Transverse colon (tissue), 4 donors: Measurements from ENCODE around the gene AKR1C4. TPM values are rescaled to one million over a fixed set of nuclear protein-coding genes. Genes with fewer than 3 reads are reported as not detected.
"Not testable (repeated sequence)": the region's sequence is repeated elsewhere in the genome, so short reads cannot be mapped to it uniquely, and the experiment has no call there.

Experiments used
- DNase-seq: peaks from one replicate; pipeline ENCODE4 v3.0.0-alpha.2; 2019
- H3K27ac ChIP-seq, 4 donors: fragments of 200-600 bp; sonication (generic); 2 replicates each; pipeline ENCODE4 v1.5.1; 2016 to 2018; ENCODE audit warnings: inconsistent platforms in 4 of 4
- H3K27me3 ChIP-seq: fragments of 200-600 bp; sonication (generic); 2 replicates; pipeline ENCODE4 v1.5.1; 2017; ENCODE audit warnings: inconsistent platforms
- H3K36me3 ChIP-seq, 4 donors: fragments of 200-600 bp; sonication (generic); 2 replicates each; pipeline ENCODE4 v1.5.1; 2017 to 2019; ENCODE audit warnings: inconsistent platforms in 4 of 4
- H3K4me1 ChIP-seq, 4 donors: fragments of 200-600 bp; sonication (generic); 2 replicates each; pipeline ENCODE4 v1.5.1; 2017 to 2020; ENCODE audit warnings: inconsistent platforms in 4 of 4
- H3K4me3 ChIP-seq, 4 donors: fragments of 200-600 bp; sonication (generic); 1 replicate in 1 of 4; 2 replicates in 3 of 4; pipeline versions ENCODE4 v1.5.1 to v1.6.1; 2017 to 2019; ENCODE audit warnings: inconsistent platforms in 4 of 4
- H3K9me3 ChIP-seq, 2 donors: fragments of 200-600 bp; sonication (generic); 2 replicates each; pipeline ENCODE4 v1.5.1; 2017 to 2019; ENCODE audit warnings: inconsistent platforms in 2 of 2
- EP300 ChIP-seq: sonication (generic); formaldehyde crosslinking; IDR thresholded peaks from one replicate; pipeline ENCODE4 v1.6.1; 2017; ENCODE audit warnings: antibody characterized with exemption, low read depth
- POLR2A ChIP-seq: fragments of 450-650 bp; IDR thresholded peaks from one replicate; pipeline ENCODE4 v1.6.1; 2016; ENCODE audit warnings: antibody characterized with exemption, mild to moderate bottlenecking, moderate library complexity
- POLR2AphosphoS5 ChIP-seq, 3 donors: sonication (generic); formaldehyde crosslinking; IDR thresholded peaks; one replicate each; pipeline ENCODE4 v1.6.1; 2016; ENCODE audit warnings: antibody characterized with exemption in 3 of 3
- WGBS, 2 donors: methylation state at CpG; one replicate each; pipeline ENCODE4 v1.1.5; 2018; ENCODE audit warnings: low coverage in 1 of 2; 5-methylcytosine and 5-hydroxymethylcytosine counted together
- in situ Hi-C, 4 donors: fragments of 200-750 bp; cut with MboI; loops; one replicate each; pipeline versions ENCODE4 v1.15.0 to v1.15.1; 2017; ENCODE audit warnings: low sequenced_read_pairs in 3 of 4, low pct_ligation_motif_present in 1 of 4, low pct_unique_long_range_greater_than_20kb in 1 of 4
- intact Hi-C: fragments of 100-400 bp; cut with DNase I; formaldehyde crosslinking; loops from one replicate; pipeline ENCODE4 v1.15.1; 2023; ENCODE audit warnings: low total_unique reads
- total RNA-seq, 4 donors: library from RNA; depleted of rRNA; stranded (reverse); fragments of >200 nt; gene quantifications; one replicate each; pipeline ENCODE4 v1.1.0, GENCODE V29; 2016
- TF ChIP-seq, protein P1 (sequence below), 5 experiments: fragments of 200-600 bp in 3 of 5; fragments of 450-650 bp in 2 of 5; sonication (generic) in 3 of 5; IDR thresholded peaks; 1 replicate in 2 of 5; 2 replicates in 3 of 5; pipeline ENCODE4 v1.5.1; 2016 to 2017; ENCODE audit warnings: antibody characterized with exemption in 5 of 5, inconsistent platforms in 3 of 5, mild to moderate bottlenecking in 2 of 5, moderate library complexity in 1 of 5

Gene AKR1C4
- total RNA-seq, 4 donors from 2014 or later: not detected

DNA sequence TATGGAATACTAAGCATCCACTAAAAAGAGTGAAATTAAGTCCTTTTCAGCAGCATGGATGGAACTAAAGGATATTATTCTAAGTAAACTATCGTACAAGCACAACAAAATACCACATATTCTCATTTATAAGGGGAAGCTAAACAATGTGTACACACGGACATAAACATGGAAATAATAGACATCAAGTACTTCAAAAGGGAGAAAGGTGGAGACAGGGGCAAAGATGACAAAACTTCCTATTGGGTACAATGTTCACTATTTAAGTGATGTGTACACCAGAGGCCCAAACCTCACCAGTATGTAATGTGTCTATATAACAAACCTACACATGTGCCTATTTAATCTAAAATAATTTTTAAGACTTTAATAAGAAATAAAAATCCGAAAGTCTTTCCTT lies 2.2 kb upstream of the AKR1C4 start:
- Histone ChIP-seq H3K9me3 (no peaks in the 10 kb centered on the region), H3K36me3 (no peaks in the 10 kb centered on the region), H3K4me1 (no peaks in the 10 kb centered on the region), H3K27ac (no peak overlapping the region), H3K27me3 (no peaks in the 10 kb centered on the region), H3K4me3 (no peak overlapping the region)
- 84 to 91% methylated on average over 3 of the region's 3 CpGs for WGBS, 2 donors
- in situ Hi-C loops (no loop called here), intact Hi-C loops (no loop called here)
- no peak for TF ChIP-seq POLR2A
- no peak for DNase-seq

DNA sequence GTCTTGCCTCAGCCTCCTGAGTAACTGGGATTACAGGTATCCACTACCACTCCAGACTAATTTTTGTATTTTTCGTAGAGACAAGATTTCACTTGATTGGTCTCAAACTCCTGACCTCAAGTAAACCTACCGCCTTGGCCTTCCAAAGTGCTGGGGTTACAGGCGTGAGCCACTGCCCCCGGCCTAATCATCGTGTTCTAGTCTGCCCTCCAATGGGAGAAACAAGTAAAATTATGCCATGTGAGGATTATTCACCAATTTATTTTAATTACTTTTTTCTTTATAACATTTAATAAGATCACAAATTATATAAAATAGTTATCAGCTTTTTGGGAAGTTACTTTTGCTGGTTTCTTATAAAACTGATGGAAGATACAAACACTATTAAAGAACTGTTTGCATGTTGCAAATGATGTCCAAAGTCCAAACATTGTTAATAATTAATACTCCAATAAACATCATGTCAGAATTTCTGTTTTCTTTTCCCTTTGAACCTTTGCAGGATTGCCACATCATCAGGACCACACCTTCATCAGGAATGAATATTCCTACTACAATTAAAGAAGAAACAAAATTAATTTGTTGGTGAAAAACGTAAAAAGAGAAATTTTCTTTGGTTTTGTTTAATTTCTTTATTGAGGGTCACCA lies 786 bp upstream of the AKR1C4 start:
- DNase-seq: no peak
- Histone ChIP-seq H3K27ac (no peak overlapping the region), H3K9me3 (no peaks in the 10 kb centered on the region), H3K4me3 (no peak overlapping the region), H3K4me1 (no peaks in the 10 kb centered on the region), H3K27me3 (no peaks in the 10 kb centered on the region), H3K36me3 (no peaks in the 10 kb centered on the region)
- TF ChIP-seq POLR2A: no peak
- intact Hi-C loops (no loop called here), in situ Hi-C loops (no loop called here)
- WGBS, 2 donors: 77 to 79% methylated on average over 4 to 6 of the region's 6 CpGs

DNA sequence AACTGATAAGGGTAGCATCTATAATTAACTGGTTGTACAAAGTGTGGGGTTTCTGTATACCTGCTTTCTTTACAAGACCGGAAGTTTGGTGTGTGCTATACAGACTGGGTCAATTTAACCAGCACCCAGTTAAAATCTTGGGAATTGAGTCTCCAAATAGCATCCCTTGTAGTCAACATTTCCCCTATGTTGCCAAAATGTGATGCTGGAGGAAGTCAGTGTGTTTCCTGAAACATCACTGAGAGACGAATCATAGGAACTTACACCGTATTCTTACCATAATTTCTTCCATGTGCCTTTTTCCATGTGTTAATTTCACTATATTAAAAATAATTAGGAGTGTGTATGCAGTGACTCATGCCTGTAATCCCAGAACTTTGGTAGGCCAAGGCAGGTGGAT lies 1.7 kb downstream of the AKR1C4 start:
- H3K4me3 ChIP-seq: no peak overlapping the region
- in situ Hi-C loops (no loop called here), intact Hi-C loops (no loop called here)
- WGBS, 2 donors: 83 to 85% methylated on average over 2 to 3 of the region's 3 CpGs
- no peak for TF ChIP-seq POLR2AphosphoS5 (IDR thresholded peaks at IDR 0.05)
- TF ChIP-seq, protein P1, sequence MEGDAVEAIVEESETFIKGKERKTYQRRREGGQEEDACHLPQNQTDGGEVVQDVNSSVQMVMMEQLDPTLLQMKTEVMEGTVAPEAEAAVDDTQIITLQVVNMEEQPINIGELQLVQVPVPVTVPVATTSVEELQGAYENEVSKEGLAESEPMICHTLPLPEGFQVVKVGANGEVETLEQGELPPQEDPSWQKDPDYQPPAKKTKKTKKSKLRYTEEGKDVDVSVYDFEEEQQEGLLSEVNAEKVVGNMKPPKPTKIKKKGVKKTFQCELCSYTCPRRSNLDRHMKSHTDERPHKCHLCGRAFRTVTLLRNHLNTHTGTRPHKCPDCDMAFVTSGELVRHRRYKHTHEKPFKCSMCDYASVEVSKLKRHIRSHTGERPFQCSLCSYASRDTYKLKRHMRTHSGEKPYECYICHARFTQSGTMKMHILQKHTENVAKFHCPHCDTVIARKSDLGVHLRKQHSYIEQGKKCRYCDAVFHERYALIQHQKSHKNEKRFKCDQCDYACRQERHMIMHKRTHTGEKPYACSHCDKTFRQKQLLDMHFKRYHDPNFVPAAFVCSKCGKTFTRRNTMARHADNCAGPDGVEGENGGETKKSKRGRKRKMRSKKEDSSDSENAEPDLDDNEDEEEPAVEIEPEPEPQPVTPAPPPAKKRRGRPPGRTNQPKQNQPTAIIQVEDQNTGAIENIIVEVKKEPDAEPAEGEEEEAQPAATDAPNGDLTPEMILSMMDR (IDR thresholded peaks at IDR 0.05): no peak
- TF ChIP-seq POLR2A: no peak
- no peak for TF ChIP-seq EP300
- no peaks in the 10 kb centered on the region for H3K4me1 ChIP-seq
- peaks cover 0 to 10% of the 10 kb centered on the region in 2 donors for H3K9me3 ChIP-seq
- no peak overlapping the region for H3K27ac ChIP-seq
- H3K36me3 ChIP-seq: no peaks in the 10 kb centered on the region
- no peak for DNase-seq
- H3K27me3 ChIP-seq: no peaks in the 10 kb centered on the region

DNA sequence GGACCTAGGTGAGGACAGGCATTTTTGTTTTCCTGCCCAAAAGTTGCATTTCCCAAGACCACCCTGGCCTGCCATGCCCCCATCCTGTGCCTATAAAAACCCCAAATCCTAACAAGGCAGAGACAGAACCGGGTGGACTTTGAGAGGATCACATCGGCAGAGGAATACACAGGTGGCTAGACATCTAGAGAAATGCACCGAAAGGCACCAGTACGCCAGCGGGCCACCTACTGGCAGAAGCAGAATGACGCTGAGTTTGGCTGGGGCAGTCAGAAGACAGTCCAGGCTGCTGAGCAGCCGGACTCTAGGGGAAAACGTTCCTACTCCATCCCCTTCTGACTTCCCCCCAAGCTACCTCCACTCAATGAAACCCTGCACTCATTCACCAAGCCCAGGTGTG lies 2.8 kb downstream of the AKR1C4 start:
- in situ Hi-C loops: no loop called here
- H3K9me3 ChIP-seq: peaks cover 0 to 10% of the 10 kb centered on the region in 2 donors
- no peak for DNase-seq

DNA sequence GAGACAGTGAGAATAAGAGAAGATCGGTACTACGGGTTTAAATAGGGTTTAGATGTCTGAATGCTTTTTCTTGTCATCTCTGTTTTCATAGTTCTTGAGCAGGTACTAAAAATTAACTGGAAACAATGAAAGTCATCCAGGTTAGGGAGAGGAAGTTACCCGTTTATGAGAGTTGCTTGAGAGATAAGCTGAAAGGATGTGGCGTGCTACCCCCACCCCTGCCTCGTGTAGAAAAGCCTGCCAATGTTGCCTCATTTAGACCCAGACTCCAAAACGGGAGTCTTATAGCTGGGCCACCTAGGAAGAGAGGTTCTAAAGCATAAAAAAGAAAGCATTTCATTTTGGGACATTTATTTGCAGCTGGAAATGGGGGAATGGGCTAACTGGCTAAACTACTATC lies 10.2 kb downstream of the AKR1C4 start:
- peaks cover 0 to 5% of the 10 kb centered on the region in 2 donors for H3K9me3 ChIP-seq
- intact Hi-C loops: no loop called here
- in situ Hi-C loops: no loop called here
- TF ChIP-seq, protein P1 (IDR thresholded peaks at IDR 0.05): no peak
- TF ChIP-seq POLR2A (no peak), POLR2AphosphoS5 (IDR thresholded peaks at IDR 0.05) (no peak), EP300 (no peak)
- no peak for DNase-seq
- H3K4me1 ChIP-seq: no peaks in the 10 kb centered on the region
- WGBS, 2 donors: 55 to 62% methylated on average over 6 of the region's 6 CpGs
- H3K27me3 ChIP-seq: no peaks in the 10 kb centered on the region
- no peak overlapping the region for H3K27ac ChIP-seq
- no peak overlapping the region for H3K4me3 ChIP-seq
- no peaks in the 10 kb centered on the region for H3K36me3 ChIP-seq

More for the DNA sequence above, 2.8 kb downstream of the AKR1C4 start:
- Histone ChIP-seq H3K36me3 (no peaks in the 10 kb centered on the region), H3K4me1 (no peaks in the 10 kb centered on the region), H3K4me3 (no peak overlapping the region), H3K27ac (no peak overlapping the region), H3K27me3 (no peaks in the 10 kb centered on the region)
- 65 to 91% methylated on average over 4 to 8 of the region's 8 CpGs for WGBS, 2 donors
- intact Hi-C loops: no loop called here
- TF ChIP-seq POLR2AphosphoS5 (IDR thresholded peaks at IDR 0.05): no peak
- TF ChIP-seq, protein P1 (IDR thresholded peaks at IDR 0.05): no peak
- no peak for TF ChIP-seq POLR2A
- TF ChIP-seq EP300: no peak

DNA sequence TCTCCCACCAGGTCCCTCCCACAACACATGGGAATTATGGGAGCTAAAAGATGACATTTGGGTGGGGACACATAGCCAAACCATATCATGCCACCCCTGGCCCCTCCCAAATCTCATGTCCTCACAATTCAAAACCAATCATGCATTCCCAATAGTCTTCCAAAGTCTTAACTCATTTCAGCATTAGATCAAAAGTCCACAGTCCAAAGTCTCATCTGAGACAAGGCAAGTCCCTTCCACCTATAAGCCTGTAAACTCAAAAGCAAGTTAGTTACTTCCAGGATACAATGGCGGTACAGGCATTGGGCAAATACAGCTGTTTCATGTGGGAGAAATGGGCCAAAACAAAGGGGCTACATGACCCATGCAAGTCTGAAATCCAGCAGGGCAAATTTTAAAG lies 13.1 kb downstream of the AKR1C4 start:
- intact Hi-C loops, H3K36me3 ChIP-seq, H3K9me3 ChIP-seq, DNase-seq, H3K27ac ChIP-seq, H3K27me3 ChIP-seq, in situ Hi-C loops, H3K4me1 ChIP-seq, H3K4me3 ChIP-seq: not testable (repeated sequence)
- WGBS, 2 donors: 80 to 100% methylated on average over 1 of the region's 1 CpG

DNA sequence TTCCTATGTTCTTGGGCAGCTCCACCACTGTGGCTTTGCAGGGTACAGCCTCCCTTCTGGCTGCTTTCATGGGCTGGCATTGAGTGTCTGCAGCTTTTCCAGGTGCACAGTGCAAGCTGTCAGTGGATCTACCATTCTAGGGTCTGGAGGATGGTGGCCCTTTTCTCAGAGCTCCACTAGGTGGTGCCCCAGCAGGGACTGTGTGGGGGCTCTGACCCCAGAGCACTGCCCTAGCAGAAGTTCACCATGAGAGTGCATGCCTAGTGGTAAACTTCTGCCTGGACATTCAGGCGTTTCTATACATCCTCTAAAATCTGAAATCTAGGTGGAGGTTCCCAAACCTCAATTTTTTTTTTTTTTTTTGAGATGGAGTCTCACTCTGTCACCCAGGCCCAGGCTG lies 13.6 kb downstream of the AKR1C4 start:
- H3K36me3 ChIP-seq, in situ Hi-C loops, H3K9me3 ChIP-seq, H3K4me3 ChIP-seq, H3K27ac ChIP-seq, H3K27me3 ChIP-seq, DNase-seq, H3K4me1 ChIP-seq, intact Hi-C loops: not testable (repeated sequence)
- WGBS, 2 donors: 83 to 100% methylated on average over 1 of the region's 1 CpG
